ENCODE results near the gene PCSK4.
"Not testable (repeated sequence)": the region's sequence is repeated elsewhere in the genome, so short reads cannot be mapped to it uniquely, and the experiment has no call there.

PCSK4 gene

DNA sequence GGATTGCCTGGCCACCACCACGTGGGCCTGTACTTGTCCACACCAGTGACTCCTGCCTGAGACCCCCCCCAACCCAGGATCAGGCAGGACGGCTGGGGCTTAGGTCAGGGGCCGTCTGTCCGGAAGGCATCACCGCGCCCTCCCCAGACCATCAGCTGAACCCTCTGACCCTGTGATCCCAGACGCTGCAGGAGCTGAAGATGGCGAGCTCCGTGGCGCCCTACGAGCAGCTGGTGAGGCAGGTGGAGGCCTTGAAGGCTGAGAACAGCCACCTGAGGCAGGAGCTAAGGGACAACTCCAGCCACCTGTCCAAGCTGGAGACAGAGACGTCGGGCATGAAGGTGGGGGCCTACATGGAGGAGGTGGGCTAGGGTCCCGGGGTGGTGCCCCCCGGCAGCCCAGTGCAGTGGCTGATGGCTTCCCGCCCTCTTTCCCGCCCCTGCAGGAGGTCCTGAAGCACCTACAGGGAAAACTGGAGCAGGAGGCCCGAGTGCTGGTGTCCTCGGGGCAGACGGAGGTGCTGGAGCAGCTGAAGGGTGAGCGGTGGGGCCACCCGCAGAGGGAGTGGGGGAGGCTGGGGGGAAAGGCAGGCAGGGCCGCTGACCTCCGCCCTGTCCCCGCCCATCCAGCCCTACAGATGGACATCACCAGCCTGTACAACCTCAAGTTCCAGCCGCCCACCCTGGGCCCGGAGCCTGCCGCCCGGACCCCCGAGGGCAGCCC lies 37.2 kb downstream of the PCSK4 start:
- FAIRE-seq, result no peak

DNA sequence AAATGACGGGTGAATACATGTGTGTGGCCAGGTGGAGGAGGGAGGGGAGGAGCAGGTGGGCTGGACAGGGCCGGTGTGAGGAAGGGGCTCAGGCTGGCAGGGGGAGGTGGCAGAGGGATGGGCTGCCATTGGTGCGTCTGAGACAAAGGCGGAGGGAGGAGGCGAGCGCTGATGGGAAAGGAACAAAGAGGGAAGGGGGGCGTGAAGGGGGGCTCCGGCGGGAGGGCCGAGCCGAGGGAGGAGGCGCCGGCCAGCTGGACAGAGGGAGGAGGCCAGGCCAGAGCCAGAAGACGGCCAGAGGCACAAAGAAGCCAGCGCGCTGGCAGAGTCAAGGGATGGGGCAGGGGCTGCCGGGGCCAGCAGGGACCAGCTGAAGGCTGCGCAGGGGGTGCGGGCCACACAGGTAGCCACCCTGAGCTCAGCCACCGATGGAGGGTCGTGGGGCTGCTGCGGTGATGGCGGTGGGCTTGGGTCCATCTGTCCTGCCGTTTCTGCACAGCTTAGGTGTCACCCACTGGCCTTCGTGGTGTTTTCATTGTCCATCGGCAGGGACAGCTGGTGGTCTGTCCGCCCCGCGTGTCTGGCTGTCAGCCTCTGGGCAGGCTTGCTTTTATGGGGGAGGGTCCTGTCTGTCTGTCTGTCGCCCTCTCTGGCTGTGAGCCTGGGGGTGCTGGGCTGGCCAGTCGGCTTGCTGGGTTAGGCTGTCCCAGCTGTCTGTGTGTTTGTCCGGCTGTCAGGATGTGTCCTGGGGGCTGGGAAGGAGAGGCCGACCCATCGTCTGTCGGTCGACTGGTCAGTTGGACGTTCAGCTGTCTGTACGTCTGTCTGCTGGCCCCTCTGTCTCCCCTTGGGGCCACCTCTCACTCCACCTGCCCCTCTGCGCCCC lies 38.0 kb downstream of the PCSK4 start:
- no peak for FAIRE-seq

GRCh38 chr19:1450735-1451731 lies 39.1 kb downstream of the PCSK4 start:
- no peak for FAIRE-seq

- no peak for FAIRE-seq
Observed at GRCh38 chr19:1449467-1450442, 40.4 kb downstream of the PCSK4 start, which contains the start of gene APC2. Gene APC2, plus strand, starts transcription at chr19:1450121. Its CDS starts 2,881 bp downstream, at chr19:1453002.

GRCh38 chr19:1447944-1448343 lies 42.2 kb downstream of the PCSK4 start:
- FAIRE-seq, result no peak

DNA sequence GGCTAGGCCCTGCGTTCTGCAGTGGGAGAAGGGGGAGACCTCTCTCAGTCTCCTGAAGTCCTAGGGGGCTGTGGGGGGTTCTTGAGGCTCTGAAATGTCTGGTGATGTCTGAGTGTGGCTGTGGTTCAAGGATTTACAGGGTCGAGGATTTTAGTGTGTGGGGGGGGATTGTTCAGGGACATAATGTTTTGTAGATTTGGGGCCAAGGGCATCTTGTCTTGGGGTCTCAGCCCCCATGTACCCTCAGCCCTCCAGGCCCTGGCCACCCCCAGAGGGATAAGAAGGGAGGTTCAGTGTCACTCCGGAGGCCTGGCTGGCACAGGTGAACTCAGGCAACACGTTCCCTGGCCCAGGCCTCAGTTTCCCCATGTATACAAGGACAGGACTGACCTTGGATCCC lies 42.6 kb downstream of the PCSK4 start:
- FAIRE-seq, result no peak

- no peak for FAIRE-seq
Observed at GRCh38 chr19:1446713-1447481, 43.3 kb downstream of the PCSK4 start.

DNA sequence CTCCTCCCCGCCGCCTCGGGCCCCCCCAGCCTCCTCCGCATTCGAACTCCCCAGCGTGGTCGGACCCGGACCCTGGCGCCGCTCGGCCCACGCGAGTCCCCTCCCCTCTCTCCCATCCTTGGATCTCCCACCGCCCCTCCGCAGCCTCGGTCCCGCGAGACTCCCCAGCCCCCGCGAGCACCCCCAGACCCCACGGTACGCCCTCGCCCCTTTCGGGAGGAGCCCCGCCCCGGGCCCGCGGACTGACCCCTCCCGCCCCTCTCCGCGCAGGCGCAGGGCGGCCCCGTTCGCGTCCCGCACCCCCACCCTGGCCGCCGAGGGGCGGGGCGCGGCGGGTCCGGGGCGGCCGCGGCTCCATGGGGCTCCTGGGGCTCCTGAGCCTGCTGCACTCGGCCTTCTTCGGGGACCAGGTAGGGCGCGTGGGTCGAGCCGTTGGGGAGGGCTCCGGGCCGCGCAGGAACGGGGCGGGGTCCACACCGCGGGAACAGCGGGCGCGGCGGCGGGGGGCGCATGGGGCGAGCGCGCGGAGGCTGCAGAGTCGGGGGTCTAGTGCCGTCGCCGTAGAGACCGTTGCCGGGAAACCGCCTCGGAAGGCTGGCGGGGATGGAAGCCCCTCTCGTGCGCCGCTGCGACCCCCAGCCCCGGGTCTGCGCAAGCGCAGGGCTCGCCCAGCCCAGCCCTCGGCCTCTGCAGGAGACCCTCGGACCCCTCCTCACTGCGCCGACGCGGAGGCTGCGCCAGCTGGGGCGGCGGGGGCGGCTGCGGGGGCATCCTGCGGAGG lies 44.0 kb downstream of the PCSK4 start:
- no peak for FAIRE-seq

DNA sequence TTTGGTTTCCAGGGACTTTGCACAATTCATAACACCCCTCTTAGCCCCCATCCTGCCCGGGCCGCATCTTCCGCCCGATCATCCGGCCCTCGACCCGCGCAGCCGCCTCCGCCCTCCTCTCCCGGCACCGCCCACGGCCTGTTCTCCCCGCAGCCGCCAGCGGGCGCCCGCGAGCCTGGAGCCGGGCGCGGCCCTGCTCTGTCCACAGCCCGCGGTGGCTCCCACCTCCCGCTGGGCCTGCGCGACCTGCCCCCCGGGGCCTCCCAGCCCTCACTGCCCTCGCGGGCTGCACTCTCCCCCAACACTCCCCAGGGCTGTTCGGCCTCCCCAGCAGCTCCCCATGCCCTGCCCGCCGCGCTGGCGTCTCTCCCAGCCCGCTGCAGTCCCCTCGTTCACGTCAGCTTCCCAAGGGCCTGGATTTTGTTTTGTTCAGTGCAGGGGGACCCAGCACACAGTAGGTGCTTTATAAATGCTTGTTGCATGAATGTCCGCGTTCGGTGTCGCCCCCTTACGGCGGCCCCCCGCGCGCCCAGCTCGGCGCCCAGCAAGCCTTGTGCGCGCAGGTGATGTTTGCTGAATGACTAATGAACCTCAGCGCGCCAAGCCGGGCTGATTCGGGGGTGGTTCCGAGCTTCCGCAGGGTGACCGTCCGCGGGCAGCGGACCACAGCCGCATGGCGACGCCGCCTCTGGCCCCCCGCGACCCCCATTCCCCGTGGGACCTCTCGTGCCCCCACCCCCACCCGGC lies 44.8 kb downstream of the PCSK4 start:
- no peak for FAIRE-seq

DNA sequence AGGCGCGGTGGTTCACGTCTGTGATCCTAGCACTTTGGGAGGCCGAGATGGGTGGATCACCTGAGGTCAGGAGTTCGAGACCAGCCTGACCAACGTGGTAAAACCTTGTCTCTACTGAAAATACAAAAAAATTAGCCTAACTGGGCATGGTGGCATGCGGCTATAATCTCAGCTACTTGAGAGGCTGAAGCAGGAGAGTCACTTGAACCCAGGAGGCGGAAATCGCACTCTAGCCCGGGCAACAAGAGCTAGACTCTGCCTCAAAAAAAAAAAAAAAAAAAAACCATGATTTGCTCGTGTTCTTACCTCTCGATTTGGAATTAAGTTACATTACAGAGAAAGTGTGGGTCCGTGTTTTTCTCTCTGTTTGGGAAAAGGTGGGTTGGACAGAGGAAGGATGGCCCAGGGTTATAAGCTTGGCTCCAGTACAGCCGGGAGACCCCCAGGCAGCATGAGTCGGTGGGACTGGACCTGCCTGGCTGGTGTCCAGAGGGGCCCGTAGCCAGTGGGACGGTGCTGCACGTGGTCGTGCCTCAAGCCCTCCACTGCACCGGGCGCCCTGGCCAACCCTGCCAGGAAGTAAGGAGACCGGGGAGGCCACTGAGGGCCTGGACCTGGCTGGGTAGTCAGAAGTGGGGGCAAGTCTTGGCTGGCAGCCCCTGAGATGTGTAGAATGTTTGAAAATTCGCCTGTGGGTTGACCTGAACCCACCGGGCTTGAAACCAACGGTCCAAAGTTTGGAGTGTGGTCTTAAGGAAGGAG lies 48.3 kb downstream of the PCSK4 start:
- no peak for FAIRE-seq

DNA sequence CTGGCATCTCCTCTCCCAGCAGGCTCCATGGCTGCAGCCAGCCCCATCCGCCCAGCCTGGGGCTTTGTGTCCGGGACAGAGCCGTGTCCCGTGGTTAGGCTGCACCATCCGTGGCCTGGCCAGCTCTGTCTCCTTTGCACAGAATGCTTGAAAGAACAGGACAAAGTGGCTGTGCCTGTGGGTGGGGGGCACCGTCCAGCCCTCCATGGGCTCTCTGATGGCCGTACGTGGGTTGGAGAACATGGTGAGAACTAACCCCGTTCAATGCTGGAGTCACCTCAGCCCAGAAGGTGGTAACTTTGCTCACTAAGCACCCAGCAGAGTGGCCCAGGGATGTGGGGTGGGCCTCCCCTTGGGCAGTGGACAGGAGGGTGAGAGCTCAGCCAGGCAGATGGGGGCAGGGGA lies 49.1 kb downstream of the PCSK4 start:
- FAIRE-seq, result no peak

GRCh38 chr19:1440418-1440801 lies 49.7 kb downstream of the PCSK4 start:
- FAIRE-seq, result no peak

- not testable (repeated sequence) for FAIRE-seq
Observed at GRCh38 chr19:1439525-1440417, 50.4 kb downstream of the PCSK4 start.

DNA sequence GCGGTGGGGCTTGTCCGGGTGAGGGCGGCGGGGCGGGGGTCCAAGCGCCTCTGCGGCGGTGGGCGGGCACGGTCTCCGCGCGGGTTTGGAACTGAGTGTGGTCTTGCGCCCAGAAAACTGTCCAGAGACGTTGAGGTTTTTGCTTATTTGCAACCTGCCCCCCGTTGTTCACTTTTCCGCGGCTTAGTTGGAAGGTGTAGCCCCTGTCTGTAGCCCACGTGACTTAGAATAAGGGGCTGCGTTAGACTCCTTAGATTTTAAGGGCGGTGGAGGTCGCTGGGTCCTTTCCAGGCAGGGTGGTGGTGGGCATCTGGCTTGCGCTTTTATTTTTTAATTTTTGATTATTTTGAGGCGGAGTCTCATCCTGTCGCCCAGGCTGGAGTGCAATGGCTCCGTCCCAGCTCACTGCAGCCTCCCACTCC lies 51.2 kb downstream of the PCSK4 start:
- FAIRE-seq, result no peak

- no peak for FAIRE-seq
Observed at GRCh38 chr19:1438035-1438932, 51.9 kb downstream of the PCSK4 start, which contains the start of gene RPS15. Gene RPS15, plus strand, starts transcription at chr19:1438396. Its CDS starts 30 bp downstream, at chr19:1438426.

- FAIRE-seq, result no peak
Observed at GRCh38 chr19:1437609-1438008, 52.5 kb downstream of the PCSK4 start.
